HepG2 (cell line): ENCODE results near the gene CYP2A6. TPM values are rescaled to one million over a fixed set of nuclear protein-coding genes. Genes with fewer than 3 reads are reported as not detected.

Experiments used
- AKAP8 ChIP-seq: sonication (generic); formaldehyde crosslinking; IDR thresholded peaks from 2 replicates; pipeline ENCODE4 v1.5.1; 2020; ENCODE audit warnings: mild to moderate bottlenecking, missing genetic modification reagents
- FOXC1 ChIP-seq: sonication (generic); formaldehyde crosslinking; IDR thresholded peaks from 2 replicates; pipeline ENCODE4 v1.8.0; 2022; ENCODE audit warnings: mild to moderate bottlenecking, missing genetic modification reagents, borderline replicate concordance
- HNF1A ChIP-seq, 2 experiments: sonication (generic) in 1 of 2; formaldehyde crosslinking in 1 of 2; IDR thresholded peaks; 2 replicates each; pipeline versions ENCODE4 v1.4.0 to v1.6.1; 2016 to 2020; ENCODE audit warnings: borderline replicate concordance in 1 of 2, low read depth in 1 of 2, mild to moderate bottlenecking in 1 of 2, missing genetic modification reagents in 1 of 2
- MATR3 ChIP-seq: sonication (generic); formaldehyde crosslinking; IDR thresholded peaks from 2 replicates; pipeline ENCODE4 v1.4.0; 2020; ENCODE audit warnings: missing genetic modification reagents
- MIXL1 ChIP-seq: IDR thresholded peaks from 2 replicates; pipeline ENCODE4 v1.6.1; 2016
- PHF8 ChIP-seq: sonication (generic); formaldehyde crosslinking; IDR thresholded peaks from 2 replicates; pipeline ENCODE4 v1.5.0; 2020; ENCODE audit warnings: missing genetic modification reagents
- PLRG1 ChIP-seq: fragments of 450-650 bp; conservative IDR thresholded peaks from 2 replicates; pipeline ENCODE4 v1.6.1; 2016
- POGK ChIP-seq: sonication (generic); formaldehyde crosslinking; conservative IDR thresholded peaks from 2 replicates; pipeline ENCODE4 v1.8.0; 2022; ENCODE audit warnings: mild to moderate bottlenecking, moderate library complexity, missing genetic modification reagents
- RBM39 ChIP-seq: fragments of 200-400 bp; formaldehyde crosslinking; IDR thresholded peaks from one replicate; pipeline ENCODE4 v1.6.1; 2018; ENCODE audit warnings: antibody characterized with exemption, mild to moderate bottlenecking, low read depth, low read length; ENCODE audit not compliant: poor library complexity, severe bottlenecking
- SMAD3 ChIP-seq: sonication (generic); formaldehyde crosslinking; IDR thresholded peaks from 2 replicates; pipeline ENCODE4 v1.4.0; 2020; ENCODE audit warnings: missing genetic modification reagents
- THAP9 ChIP-seq: sonication (generic); formaldehyde crosslinking; IDR thresholded peaks from 2 replicates; pipeline ENCODE4; 2020; ENCODE audit warnings: missing genetic modification reagents, mild to moderate bottlenecking, borderline replicate concordance
- ZNF414 ChIP-seq: sonication (generic); formaldehyde crosslinking; IDR thresholded peaks from 2 replicates; pipeline ENCODE4 v1.5.0; 2020; ENCODE audit warnings: missing genetic modification reagents
- ZNF556 ChIP-seq: sonication (generic); formaldehyde crosslinking; IDR thresholded peaks from 2 replicates; pipeline ENCODE4 v1.4.0; 2020; ENCODE audit warnings: mild to moderate bottlenecking, missing genetic modification reagents, borderline replicate concordance
- ZNF737 ChIP-seq: sonication (generic); formaldehyde crosslinking; IDR thresholded peaks from 2 replicates; pipeline ENCODE4 v1.5.0; 2020; ENCODE audit warnings: missing genetic modification reagents, mild to moderate bottlenecking, borderline replicate concordance
- polyA plus RNA-seq, 8 experiments: library from polyadenylated mRNA; depleted of rRNA in 3 of 8; stranded (reverse) in 7 of 8; unstranded in 1 of 8; fragments of >200 nt; fragmentation: Illumina TruSeq in 4 of 8; extraction: Trizol in 4 of 8; gene quantifications; 2 replicates each; pipeline versions ENCODE4 v1.2.1 to v1.2.3, GENCODE V29; 2011 to 2016; ENCODE audit warnings: low read depth in 4 of 8, missing spikeins in 1 of 8, mixed read lengths in 1 of 8; ENCODE audit not compliant: insufficient read depth in 1 of 8
- total RNA-seq, 5 experiments: library from RNA; depleted of rRNA; stranded (reverse); fragments of >200 nt; fragmentation: Illumina TruSeq; extraction: Trizol; gene quantifications; 2 replicates each; pipeline ENCODE4 v1.2.3, GENCODE V29; 2016; ENCODE audit warnings: low read depth in 1 of 5

The CYP2A6 gene
- total and polyA plus RNA-seq, 2 of the 13 experiments (the other 11 are each of a cell fraction or from before 2014, with no cell fraction given): not detected

GRCh38 chr19:40831502-40832430 is 18.5 kb downstream of the CYP2A6 start (continued):
- TF ChIP-seq HNF1A (IDR thresholded peaks at IDR 0.05; ENCODE audit: low read depth) (no peak), HNF1A (CRISPR knock-in tag; IDR thresholded peaks at IDR 0.05; ENCODE audit: borderline replicate concordance) (no peak), SMAD3 (CRISPR knock-in tag) (peak; percentile 88; the same call in 1 of the 2 replicates), PHF8 (CRISPR knock-in tag) (no peak), MIXL1 (CRISPR knock-in tag) (peak; percentile 56; the same call in 1 of the 2 replicates), AKAP8 (CRISPR knock-in tag) (no peak), ZNF414 (0 out of 2 replicates have a peak, but pooled peaks have one; percentile 52), THAP9 (CRISPR knock-in tag) (no peak), PLRG1 (no peak), ZNF737 (no peak), ZNF556 (peak; percentile 31; the same call in 1 of the 2 replicates), RBM39 (no peak), MATR3 (CRISPR knock-in tag) (no peak), FOXC1 (CRISPR knock-in tag) (no peak; the same call in 1 of the 2 replicates), POGK (no peak)
